HG03432 (cell line): ENCODE results near the gene RIMS3.
"Not testable (repeated sequence)": the region's sequence is repeated elsewhere in the genome, so short reads cannot be mapped to it uniquely, and the experiment has no call there.

Experiments
- ATAC-seq: cut with Tn5 transposase; IDR thresholded peaks from one replicate; pipeline ENCODE4 v1.9.1; 2021; ENCODE audit warnings: mild to moderate bottlenecking, moderate library complexity; ENCODE audit not compliant: unreplicated experiment

Gene RIMS3

DNA sequence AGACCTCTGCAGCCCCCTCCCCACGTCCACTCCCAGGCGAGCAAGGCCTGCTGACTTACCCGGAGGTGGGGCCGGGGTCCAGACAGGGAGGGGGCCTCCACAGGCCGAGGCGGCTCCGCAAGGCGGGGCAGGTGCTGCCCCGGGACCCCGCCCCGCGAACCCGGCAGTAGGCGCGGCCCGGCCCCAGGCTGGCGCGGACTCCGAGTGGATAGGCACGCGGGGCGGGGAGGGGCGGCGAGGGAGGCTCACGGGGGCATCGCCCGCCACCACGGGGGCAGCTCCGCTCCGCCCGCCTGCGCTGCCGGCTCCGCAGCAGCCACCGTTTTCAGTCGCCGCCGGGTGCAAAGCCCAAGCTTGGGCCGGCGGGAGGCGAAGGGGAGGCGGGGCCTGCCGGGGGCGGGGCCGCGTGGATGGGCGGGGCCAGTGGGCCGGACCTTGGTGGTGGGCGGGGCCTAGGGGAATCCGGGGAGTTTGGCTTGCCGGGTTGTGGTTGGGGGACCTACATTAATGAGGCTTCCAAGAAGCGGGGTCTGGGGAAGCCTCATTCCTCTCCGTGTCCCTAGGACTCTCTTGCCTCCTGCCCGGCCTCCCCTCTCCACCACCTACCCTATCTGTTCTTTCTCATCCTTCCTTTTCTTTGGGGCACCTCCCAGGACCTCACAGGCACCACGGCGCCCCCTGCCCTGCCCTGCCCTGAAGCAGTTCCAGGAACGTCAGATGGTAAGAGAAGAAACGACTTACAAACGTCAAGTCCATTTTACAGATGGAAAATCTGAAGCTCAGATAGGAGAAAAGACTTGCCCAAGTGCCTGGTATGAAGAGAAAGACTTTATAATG, at the start of gene RIMS3:
RIMS3 (minus strand) TSS at position 348 of the 837 bp plus-strand sequence. CDS start 23,757 bp downstream, outside the sequence.
- ATAC-seq: peak; percentile 82

- ATAC-seq: no peak
Measured at GRCh38 chr1:40712997-40713396, 47.5 kb upstream of the RIMS3 start.

- ATAC-seq: no peak
Measured at GRCh38 chr1:40712405-40712944, 47.0 kb upstream of the RIMS3 start.

DNA sequence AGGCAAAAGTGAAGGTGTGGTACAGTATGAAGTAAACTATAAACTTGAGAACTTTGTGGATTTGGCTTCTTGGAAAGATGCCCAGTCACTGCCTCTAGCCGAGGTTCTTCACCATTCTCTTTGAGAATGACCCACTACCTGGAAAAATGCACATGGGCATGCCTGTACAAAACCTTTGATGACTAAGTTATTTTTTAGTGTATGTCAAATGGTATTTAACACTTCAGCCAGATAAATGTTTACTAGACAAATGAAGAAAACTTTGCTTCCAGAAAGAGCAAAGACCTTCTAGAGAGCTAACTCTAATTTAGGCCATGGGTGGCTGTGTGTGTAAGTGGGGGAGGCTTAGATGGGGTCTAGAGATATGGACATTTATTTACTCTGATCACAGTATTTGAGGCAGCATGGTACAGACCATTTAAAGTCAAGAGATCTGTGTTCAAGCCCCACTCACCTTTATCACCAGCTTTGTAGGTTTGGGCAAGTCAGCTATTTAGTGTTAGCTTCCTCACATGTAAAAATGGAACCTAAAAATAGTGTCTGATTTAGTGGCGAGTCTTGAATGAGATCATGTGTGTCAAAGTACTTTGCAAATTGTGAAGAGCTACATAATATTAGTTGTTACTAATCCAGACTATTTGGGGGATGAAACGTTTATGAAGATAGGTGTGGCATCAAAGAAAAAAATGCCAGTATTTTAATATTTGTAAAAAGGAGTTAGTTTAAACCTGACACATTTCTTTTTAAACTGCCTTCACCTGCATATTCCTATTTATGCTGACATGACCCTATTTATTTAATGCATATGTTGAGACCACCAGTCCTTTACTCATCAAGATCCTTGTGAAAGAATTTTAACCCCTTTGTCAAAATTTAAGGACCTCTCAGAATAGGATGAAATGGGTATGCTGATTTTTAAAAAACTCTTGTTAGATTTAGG, 46.3 kb upstream of the RIMS3 start:
- no peak for ATAC-seq

GRCh38 chr1:40710581-40711315, 45.3 kb upstream of the RIMS3 start:
- ATAC-seq: no peak

DNA sequence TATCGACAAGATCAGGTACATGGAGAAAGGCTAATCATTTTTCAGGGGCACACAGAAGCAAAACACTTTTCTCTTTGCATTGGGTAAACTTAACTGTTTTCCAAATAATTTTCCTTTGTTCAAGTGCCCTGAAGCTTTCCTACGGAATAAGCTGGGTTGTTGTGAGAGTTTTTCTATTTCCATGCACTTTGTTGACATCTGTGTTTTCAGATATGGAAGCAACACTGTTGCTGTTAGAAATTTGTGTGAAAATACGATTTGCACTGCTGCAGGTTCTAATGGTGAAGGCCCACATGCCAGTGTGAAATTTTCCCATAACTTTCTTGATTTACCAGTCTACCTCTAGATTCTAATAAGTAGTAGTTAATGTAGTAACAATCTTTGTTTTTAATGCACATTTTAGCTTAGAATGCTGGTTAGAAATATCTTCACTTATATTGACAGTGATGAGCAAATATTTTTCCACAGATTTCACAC, 44.4 kb upstream of the RIMS3 start:
- no peak for ATAC-seq

DNA sequence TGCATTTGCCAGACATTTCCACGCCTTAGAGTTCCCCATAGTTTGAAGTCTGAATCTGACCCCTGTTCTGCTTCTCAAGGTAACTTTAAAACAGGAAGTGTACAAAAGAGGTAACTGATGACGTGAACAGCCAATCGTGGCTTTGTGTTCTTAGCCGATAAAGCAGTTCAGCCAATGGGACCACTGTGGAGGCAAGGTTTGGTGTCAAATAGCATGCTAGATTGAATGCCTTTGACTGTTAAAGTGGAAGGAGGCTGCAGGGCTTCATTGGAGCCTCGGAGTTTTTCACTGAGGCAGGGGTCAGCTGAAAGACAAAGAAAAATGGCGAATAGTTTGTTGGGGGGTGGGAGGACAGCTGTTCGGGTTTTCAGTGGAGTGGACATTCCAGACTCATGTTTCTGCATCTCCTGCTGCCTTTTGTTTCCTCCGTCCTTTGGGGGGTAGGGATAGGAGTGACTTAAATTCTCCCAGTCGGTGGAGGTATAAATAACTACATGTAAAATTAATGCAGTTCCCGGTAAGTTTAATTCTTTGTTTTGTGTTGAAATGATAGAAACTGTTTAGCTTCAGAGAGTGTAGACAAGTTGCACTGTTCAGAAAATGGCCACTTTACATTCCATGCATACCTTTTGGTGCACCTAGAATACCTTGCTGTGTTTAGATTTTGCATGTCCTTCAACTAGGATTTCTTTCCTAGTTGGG, 43.8 kb upstream of the RIMS3 start:
- peak; percentile 88 for ATAC-seq

DNA sequence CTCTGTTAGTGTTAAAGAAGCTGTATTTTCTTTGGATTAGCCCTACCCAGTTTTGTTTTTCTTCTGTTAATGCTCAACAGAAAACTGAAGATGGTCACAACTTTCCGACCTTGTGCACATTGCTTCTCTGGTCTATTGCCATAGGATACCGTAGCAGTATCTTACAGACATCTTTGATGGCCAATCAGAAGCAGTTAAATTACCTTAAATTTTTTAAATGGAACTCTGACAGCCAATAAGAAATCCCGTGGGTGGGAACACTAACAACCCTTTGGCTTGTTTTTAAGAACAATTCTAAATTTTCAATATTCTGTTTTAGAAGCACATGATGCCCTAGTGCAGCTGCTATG, 43.2 kb upstream of the RIMS3 start:
- ATAC-seq: peak; percentile 78

- ATAC-seq: no peak
Measured at GRCh38 chr1:40706626-40707025, 41.1 kb upstream of the RIMS3 start.

- ATAC-seq: no peak
Measured at GRCh38 chr1:40704817-40705733, 39.6 kb upstream of the RIMS3 start.

- no peak for ATAC-seq
Measured at GRCh38 chr1:40703316-40703715, 37.8 kb upstream of the RIMS3 start.

- ATAC-seq: not testable (repeated sequence)
Measured at GRCh38 chr1:40702810-40703209, 37.3 kb upstream of the RIMS3 start.

DNA sequence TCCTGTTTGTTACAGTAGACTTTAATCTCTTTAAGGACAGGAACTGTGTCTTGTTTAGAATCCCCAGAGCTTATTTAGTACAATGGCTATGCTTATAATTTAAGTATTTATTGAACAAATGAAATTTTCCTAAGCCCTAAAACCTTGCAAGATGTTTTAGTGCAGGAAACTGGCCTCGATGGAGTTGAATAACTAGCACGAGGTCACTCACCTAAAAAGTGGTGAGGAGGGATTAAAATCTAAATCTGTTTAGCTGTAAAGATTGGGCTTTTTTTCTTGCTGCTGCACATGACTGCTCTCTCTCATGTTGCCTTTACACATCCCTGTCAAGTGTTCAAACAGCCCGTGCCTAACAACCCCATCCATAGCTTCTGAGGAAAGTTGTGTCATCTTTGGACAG, 36.2 kb upstream of the RIMS3 start:
- ATAC-seq: no peak

GRCh38 chr1:40699787-40700186, 34.3 kb upstream of the RIMS3 start:
- peak; percentile 86 for ATAC-seq

GRCh38 chr1:40697436-40697835, 32.0 kb upstream of the RIMS3 start:
- no peak for ATAC-seq

DNA sequence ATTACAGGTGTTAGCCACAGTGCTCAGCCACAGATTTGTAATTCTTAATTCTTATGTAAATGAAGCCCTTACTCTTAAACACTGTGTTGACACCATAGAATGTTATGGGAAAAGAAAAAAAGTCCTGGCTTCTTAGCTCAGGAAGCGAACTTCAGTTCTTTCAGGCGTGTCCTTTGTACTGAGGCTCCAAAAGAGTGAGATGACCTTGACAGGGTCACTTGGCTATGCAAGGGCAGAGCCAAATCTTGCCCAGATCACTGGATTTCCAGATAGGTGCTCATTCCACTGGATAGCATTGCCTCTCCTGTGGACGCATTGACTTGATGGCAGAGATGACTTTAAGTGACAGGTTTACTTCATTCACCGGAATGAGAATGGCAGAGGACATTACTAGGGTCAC, 30.8 kb upstream of the RIMS3 start:
- no peak for ATAC-seq

DNA sequence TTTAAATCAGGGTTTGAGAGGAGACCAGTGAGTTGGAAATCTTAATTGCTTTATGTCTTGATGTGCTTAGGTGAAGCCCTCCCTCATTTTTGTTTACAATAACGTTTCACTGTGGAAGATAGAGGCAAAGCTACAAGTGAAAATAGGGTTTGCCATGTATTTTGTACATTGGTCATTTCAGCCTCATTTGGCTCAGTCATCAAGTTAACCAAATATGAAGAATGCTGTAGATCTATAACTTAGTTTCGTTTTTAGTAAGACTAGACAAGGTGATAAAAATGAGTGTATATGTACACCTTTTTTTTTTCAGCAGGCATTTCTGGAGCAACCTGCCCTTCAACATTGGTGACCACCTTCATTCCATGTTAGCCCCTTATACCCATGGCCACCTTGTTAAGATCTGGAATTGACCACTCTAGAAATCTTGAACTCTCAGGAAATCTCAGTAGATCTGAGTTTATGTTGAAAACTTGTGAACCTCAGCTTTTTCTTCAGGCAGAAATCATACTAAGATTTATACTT, 28.9 kb upstream of the RIMS3 start:
- no peak for ATAC-seq

DNA sequence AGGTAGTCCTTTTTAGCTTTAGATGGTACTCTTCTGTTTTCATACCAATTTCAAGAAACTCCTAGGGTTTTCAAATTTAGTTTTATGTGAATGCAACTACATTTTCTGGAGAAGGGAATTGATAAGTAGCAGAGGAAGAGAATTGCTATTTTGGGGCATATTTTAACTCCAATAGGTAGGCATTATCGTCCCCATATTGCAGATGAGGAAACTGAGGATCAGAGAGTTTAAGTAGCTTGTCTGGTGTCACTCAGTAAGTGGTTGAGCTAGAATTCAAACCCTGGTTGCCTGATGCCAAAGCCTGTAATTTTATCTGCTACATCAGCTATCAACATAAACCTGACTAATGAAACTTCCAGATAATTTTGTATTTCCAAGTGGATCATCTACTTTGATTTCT, 27.9 kb upstream of the RIMS3 start:
- no peak for ATAC-seq

DNA sequence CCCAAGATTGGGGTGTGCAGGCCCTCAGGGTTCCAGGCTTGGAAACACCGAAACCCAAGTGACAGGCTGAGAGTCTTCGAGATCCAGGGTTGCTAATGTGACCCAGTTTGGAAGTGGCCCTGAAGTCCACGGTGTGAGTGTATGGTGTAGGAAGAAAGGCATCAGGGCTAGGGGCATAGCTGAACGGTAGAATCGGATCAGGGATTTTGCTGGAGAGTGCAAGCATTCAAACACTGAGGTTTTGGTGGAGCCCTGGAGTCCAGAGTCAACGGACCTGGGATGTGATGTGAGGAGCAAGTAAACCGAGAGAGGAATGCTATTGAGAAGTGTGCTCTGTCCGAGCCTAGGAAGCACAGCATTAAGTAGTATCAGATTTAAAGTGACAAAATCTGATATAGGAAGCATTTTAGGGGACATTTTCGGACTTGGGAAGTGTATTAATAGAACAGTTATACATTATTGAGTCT, 27.0 kb upstream of the RIMS3 start:
- no peak for ATAC-seq
